ENCODE data around the gene NTN1.
"Not testable (repeated sequence)": the region's sequence is repeated elsewhere in the genome, so short reads cannot be mapped to it uniquely, and the experiment has no call there.

DNA sequence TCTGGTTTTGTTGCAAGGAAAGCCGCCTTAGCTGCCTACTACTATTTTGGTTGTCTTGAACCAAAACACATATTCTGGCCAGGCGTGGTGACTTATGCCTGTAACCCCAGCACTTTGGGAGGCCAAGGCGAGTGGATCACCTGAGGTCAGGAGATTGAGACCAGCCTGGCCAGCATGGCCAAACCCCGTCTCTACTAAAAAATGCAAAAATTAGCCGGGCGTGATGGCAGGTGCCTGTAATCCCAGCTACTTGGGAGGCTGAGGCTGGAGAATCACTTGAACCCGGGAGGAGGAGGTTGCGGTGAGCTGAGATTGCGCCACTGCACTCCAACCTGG, 236.3 kb downstream of the NTN1 start:
- TF ChIP-seq, protein P1, sequence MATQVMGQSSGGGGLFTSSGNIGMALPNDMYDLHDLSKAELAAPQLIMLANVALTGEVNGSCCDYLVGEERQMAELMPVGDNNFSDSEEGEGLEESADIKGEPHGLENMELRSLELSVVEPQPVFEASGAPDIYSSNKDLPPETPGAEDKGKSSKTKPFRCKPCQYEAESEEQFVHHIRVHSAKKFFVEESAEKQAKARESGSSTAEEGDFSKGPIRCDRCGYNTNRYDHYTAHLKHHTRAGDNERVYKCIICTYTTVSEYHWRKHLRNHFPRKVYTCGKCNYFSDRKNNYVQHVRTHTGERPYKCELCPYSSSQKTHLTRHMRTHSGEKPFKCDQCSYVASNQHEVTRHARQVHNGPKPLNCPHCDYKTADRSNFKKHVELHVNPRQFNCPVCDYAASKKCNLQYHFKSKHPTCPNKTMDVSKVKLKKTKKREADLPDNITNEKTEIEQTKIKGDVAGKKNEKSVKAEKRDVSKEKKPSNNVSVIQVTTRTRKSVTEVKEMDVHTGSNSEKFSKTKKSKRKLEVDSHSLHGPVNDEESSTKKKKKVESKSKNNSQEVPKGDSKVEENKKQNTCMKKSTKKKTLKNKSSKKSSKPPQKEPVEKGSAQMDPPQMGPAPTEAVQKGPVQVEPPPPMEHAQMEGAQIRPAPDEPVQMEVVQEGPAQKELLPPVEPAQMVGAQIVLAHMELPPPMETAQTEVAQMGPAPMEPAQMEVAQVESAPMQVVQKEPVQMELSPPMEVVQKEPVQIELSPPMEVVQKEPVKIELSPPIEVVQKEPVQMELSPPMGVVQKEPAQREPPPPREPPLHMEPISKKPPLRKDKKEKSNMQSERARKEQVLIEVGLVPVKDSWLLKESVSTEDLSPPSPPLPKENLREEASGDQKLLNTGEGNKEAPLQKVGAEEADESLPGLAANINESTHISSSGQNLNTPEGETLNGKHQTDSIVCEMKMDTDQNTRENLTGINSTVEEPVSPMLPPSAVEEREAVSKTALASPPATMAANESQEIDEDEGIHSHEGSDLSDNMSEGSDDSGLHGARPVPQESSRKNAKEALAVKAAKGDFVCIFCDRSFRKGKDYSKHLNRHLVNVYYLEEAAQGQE (IDR thresholded peaks at IDR 0.05; ENCODE audit: insufficient read depth in 1 of 2, low read depth in 2 of 2, low read length in 1 of 2) = not testable (repeated sequence)
- TF ChIP-seq, protein P2, sequence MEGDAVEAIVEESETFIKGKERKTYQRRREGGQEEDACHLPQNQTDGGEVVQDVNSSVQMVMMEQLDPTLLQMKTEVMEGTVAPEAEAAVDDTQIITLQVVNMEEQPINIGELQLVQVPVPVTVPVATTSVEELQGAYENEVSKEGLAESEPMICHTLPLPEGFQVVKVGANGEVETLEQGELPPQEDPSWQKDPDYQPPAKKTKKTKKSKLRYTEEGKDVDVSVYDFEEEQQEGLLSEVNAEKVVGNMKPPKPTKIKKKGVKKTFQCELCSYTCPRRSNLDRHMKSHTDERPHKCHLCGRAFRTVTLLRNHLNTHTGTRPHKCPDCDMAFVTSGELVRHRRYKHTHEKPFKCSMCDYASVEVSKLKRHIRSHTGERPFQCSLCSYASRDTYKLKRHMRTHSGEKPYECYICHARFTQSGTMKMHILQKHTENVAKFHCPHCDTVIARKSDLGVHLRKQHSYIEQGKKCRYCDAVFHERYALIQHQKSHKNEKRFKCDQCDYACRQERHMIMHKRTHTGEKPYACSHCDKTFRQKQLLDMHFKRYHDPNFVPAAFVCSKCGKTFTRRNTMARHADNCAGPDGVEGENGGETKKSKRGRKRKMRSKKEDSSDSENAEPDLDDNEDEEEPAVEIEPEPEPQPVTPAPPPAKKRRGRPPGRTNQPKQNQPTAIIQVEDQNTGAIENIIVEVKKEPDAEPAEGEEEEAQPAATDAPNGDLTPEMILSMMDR (IDR thresholded peaks at IDR 0.05) = not testable (repeated sequence)
- not testable (repeated sequence) for TF ChIP-seq POLR2AphosphoS5 (IDR thresholded peaks at IDR 0.05; ENCODE audit: low read depth, low read length)
